OCI-LY1 (cell line): ENCODE data around the gene PRKCA.

Source experiments
- H2AFZ ChIP-seq: fragments of 200-600 bp; sonication (generic), shearing (Covaris generic); 2 replicates; pipeline ENCODE4 v1.6.0; 2014; ENCODE audit warnings: antibody characterized with exemption, mild to moderate bottlenecking, low read length
- H3F3A ChIP-seq: fragments of 200-600 bp; sonication (generic), shearing (Covaris generic); 2 replicates; pipeline ENCODE4 v1.6.0; 2014; ENCODE audit warnings: mild to moderate bottlenecking, antibody characterized with exemption, low read length, moderate library complexity; ENCODE audit not compliant: insufficient read depth
- H3K27ac ChIP-seq: fragments of 200-600 bp; sonication (generic); 2 replicates; pipeline ENCODE4 v1.5.1; 2014; ENCODE audit warnings: low read length, mixed run types, mild to moderate bottlenecking, low read depth; ENCODE audit not compliant: poor library complexity, severe bottlenecking
- H3K27me3 ChIP-seq: fragments of 200-600 bp; sonication (generic); 2 replicates; pipeline ENCODE4 v1.6.0; 2014; ENCODE audit warnings: antibody characterized with exemption, mild to moderate bottlenecking, low read length, moderate library complexity; ENCODE audit not compliant: insufficient read depth
- H3K36me3 ChIP-seq: fragments of 200-600 bp; sonication (generic); 2 replicates; pipeline ENCODE4 v1.6.1; 2014; ENCODE audit warnings: mild to moderate bottlenecking, antibody characterized with exemption, low read length, moderate library complexity, mixed read lengths; ENCODE audit not compliant: insufficient read depth
- H3K4me1 ChIP-seq: fragments of 200-600 bp; sonication (generic); 2 replicates; pipeline ENCODE4 v1.5.1; 2014; ENCODE audit warnings: mild to moderate bottlenecking, low read length, moderate library complexity; ENCODE audit not compliant: insufficient read depth, severe bottlenecking
- H3K4me2 ChIP-seq: fragments of 200-600 bp; sonication (generic), shearing (Covaris generic); 2 replicates; pipeline ENCODE4 v1.6.1; 2014; ENCODE audit warnings: low read length
- H3K4me3 ChIP-seq: fragments of 200-600 bp; sonication (generic); 2 replicates; pipeline ENCODE4 v1.5.1; 2014; ENCODE audit warnings: low read length, low read depth, mild to moderate bottlenecking, mixed read lengths; ENCODE audit not compliant: poor library complexity, severe bottlenecking
- H3K79me2 ChIP-seq: fragments of 200-600 bp; shearing (Covaris generic); 2 replicates; pipeline ENCODE4 v1.6.1; 2016; ENCODE audit warnings: mixed run types, low read length, mixed read lengths; ENCODE audit not compliant: insufficient read depth
- H3K9ac ChIP-seq: fragments of 200-600 bp; sonication (generic), shearing (Covaris generic); 2 replicates; pipeline ENCODE4 v1.6.1; 2014; ENCODE audit warnings: mild to moderate bottlenecking, low read length, mixed read lengths
- H3K9me2 ChIP-seq: fragments of 200-600 bp; sonication (generic), shearing (Covaris generic); 2 replicates; pipeline ENCODE4 v1.6.1; 2014; ENCODE audit warnings: low read depth, mild to moderate bottlenecking, low read length, mixed read lengths
- H3K9me3 ChIP-seq: fragments of 200-600 bp; shearing (Covaris generic); 2 replicates; pipeline ENCODE4 v1.6.1; 2014; ENCODE audit warnings: low read length, mixed read lengths
- H4K20me1 ChIP-seq: fragments of 200-600 bp; sonication (generic), shearing (Covaris generic); 2 replicates; pipeline ENCODE4 v1.6.0; 2016; ENCODE audit warnings: mild to moderate bottlenecking, low read length; ENCODE audit not compliant: insufficient read depth
- EZH2 ChIP-seq: fragments of 200-600 bp; sonication (generic), shearing (Covaris generic); IDR thresholded peaks from 2 replicates; pipeline ENCODE4 v1.8.0; 2017; ENCODE audit warnings: borderline replicate concordance, mixed run types, mild to moderate bottlenecking, antibody characterized with exemption, low read length, moderate library complexity, mixed read lengths
- TF ChIP-seq, protein P1 (sequence below): fragments of 200-600 bp; sonication (generic), shearing (Covaris generic); IDR thresholded peaks from 2 replicates; pipeline ENCODE4 v1.5.1; 2017; ENCODE audit warnings: mild to moderate bottlenecking, antibody characterized with exemption, low read length, moderate library complexity, mixed read lengths

The PRKCA gene

DNA sequence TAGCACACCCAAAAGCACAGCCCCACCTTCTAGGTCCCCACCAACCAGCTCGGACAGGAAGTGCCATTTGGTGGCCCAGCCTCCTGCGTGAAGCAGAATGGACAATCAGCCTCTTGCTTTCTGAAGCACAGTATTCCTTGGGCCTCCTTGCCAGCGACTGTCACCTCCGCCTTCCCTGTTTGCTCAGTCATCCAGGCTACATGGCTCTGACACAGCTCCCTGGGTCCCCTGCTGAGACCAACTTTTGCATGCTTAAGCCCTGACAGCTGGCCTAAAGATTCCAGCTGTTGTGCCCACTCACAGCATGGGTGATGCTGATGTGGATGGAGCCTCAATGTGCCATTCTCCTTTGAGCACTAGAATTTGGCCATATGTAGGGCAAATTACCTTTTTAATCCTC lies 528.0 kb downstream of the PRKCA start:
- Histone ChIP-seq H3K9ac (no peak overlapping the region), H3K27ac (no peak overlapping the region), H3K4me3 (no peak overlapping the region), H3K36me3 (no peaks in the 10 kb centered on the region), H3K9me2 (no peaks in the 10 kb centered on the region), H3K9me3 (no peaks in the 10 kb centered on the region), H4K20me1 (no peaks in the 10 kb centered on the region), H3F3A (no peaks in the 10 kb centered on the region), H3K4me1 (peaks cover 7% of the 10 kb centered on the region), H3K4me2 (no peak overlapping the region), H3K27me3 (peaks cover 6% of the 10 kb centered on the region; the same call in 1 of the 2 replicates), H2AFZ (no peak overlapping the region), H3K79me2 (no peaks in the 10 kb centered on the region)
- TF ChIP-seq EZH2 = no peak
- TF ChIP-seq, protein P1, sequence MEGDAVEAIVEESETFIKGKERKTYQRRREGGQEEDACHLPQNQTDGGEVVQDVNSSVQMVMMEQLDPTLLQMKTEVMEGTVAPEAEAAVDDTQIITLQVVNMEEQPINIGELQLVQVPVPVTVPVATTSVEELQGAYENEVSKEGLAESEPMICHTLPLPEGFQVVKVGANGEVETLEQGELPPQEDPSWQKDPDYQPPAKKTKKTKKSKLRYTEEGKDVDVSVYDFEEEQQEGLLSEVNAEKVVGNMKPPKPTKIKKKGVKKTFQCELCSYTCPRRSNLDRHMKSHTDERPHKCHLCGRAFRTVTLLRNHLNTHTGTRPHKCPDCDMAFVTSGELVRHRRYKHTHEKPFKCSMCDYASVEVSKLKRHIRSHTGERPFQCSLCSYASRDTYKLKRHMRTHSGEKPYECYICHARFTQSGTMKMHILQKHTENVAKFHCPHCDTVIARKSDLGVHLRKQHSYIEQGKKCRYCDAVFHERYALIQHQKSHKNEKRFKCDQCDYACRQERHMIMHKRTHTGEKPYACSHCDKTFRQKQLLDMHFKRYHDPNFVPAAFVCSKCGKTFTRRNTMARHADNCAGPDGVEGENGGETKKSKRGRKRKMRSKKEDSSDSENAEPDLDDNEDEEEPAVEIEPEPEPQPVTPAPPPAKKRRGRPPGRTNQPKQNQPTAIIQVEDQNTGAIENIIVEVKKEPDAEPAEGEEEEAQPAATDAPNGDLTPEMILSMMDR = no peak

DNA sequence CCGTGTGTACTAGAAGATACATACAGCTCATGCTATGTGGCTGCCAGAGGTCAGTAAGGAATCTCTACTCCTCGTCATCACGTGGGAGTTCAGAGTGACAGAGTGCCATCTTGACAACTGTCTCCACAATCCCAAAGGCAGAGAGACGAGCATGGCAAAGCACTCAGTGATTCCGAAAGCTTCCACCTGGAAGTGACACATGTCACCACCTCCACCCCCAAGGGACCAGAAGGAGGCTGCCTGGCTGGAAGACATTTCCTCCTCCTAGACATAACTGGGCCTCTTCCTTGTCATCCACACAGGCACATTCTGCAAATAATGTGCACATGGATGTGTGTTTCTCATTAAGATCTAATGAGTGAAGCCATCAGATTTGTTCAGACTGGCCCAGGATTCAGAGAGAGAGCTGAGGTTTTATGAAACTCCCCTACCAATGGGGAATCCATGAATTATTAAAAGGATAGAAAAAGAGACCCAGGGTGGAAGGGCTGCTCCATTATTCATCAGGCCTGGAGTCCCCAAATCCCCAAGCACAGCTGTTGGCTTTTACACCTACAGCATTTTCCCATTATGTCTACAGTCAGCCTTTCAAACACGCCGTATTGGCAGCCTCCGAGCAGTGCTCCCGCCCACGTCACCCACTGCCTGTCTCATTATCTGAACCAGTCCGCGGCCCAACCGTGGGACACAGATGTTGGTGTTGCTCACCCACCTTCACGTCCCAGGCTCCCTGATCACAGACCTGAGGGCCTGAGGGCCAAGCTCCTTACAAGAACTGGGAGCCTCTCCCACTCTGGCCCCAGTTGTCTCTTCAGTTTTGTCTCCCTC lies 529.2 kb downstream of the PRKCA start:
- H3K27ac ChIP-seq = no peak overlapping the region
- H3K79me2 ChIP-seq = no peaks in the 10 kb centered on the region
- no peak overlapping the region for H3K4me3 ChIP-seq
- H3K36me3 ChIP-seq = no peaks in the 10 kb centered on the region
- H3K9me2 ChIP-seq = no peaks in the 10 kb centered on the region
- H3K9me3 ChIP-seq = no peaks in the 10 kb centered on the region
- no peak overlapping the region for H2AFZ ChIP-seq
- H3K27me3 ChIP-seq = peaks cover 12% of the 10 kb centered on the region; the same call in 1 of the 2 replicates
- no peak overlapping the region for H3K4me2 ChIP-seq
- H3F3A ChIP-seq = no peaks in the 10 kb centered on the region
- peaks cover 7% of the 10 kb centered on the region for H3K4me1 ChIP-seq
- no peak overlapping the region for H3K9ac ChIP-seq
- H4K20me1 ChIP-seq = no peaks in the 10 kb centered on the region
- TF ChIP-seq EZH2 = no peak
- TF ChIP-seq, protein P1 = no peak

DNA sequence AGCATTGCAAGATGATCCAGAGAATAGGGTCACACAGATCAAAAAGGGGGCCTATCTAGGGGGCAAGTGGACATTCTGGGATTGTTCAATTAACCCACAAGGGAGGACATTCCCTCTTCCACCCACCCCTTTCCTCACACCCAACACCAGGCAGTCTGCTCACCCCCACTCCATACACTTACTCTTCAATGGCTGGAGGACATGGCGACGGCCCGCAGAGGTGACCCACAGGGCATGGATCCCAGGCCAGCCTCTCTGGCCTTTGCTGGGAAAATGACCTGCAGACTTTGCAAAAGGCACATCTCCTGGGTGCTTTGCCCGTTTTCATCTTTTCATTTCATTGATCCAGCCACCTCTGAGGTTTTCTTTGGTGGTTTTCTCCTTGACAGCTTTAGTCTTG lies 530.8 kb downstream of the PRKCA start:
- TF ChIP-seq EZH2 = no peak
- TF ChIP-seq, protein P1 = no peak
- Histone ChIP-seq H3K79me2 (no peaks in the 10 kb centered on the region), H4K20me1 (no peaks in the 10 kb centered on the region), H3K4me2 (no peak overlapping the region), H3F3A (no peaks in the 10 kb centered on the region), H3K36me3 (no peaks in the 10 kb centered on the region), H2AFZ (no peak overlapping the region), H3K27me3 (peaks cover 12% of the 10 kb centered on the region; the same call in 1 of the 2 replicates), H3K27ac (no peak overlapping the region), H3K4me1 (peaks cover 7% of the 10 kb centered on the region), H3K9me3 (no peaks in the 10 kb centered on the region), H3K9me2 (no peaks in the 10 kb centered on the region), H3K4me3 (no peak overlapping the region), H3K9ac (no peak overlapping the region)
